Spleen (tissue), 11 donors: ENCODE measurements around the gene KIF12. TPM values are rescaled to one million over a fixed set of nuclear protein-coding genes. Genes with fewer than 3 reads are reported as not detected.

Experiments used
- DNase-seq: peaks from one replicate; pipeline ENCODE4 v3.0.0-alpha.2; 2020
- H3K27ac ChIP-seq, 8 donors: fragments of 200-600 bp; sonication (generic) in 7 of 8; 1 replicate in 4 of 8; 2 replicates in 4 of 8; pipeline versions ENCODE4 v1.5.0 to v1.8.0; 2016 to 2021; ENCODE audit warnings: inconsistent platforms in 4 of 8, mild to moderate bottlenecking in 4 of 8, moderate library complexity in 1 of 8
- H3K27me3 ChIP-seq, 7 donors: fragments of 200-600 bp; sonication (generic) in 6 of 7; replicated peaks in 1 of 7; 1 replicate in 4 of 7; 2 replicates in 3 of 7; pipeline versions ENCODE4 v1.5.0 to v1.8.0; 2016 to 2021; ENCODE audit warnings: inconsistent platforms in 3 of 7, mild to moderate bottlenecking in 1 of 7
- H3K36me3 ChIP-seq, 6 donors: fragments of 200-600 bp; sonication (generic) in 5 of 6; 1 replicate in 4 of 6; 2 replicates in 2 of 6; pipeline versions ENCODE4 v1.5.0 to v1.8.0; 2016 to 2021; ENCODE audit warnings: inconsistent platforms in 2 of 6
- H3K4me1 ChIP-seq, 6 donors: fragments of 200-600 bp; sonication (generic) in 5 of 6; 1 replicate in 3 of 6; 2 replicates in 3 of 6; pipeline versions ENCODE4 v1.5.0 to v1.8.0; 2016 to 2021; ENCODE audit warnings: inconsistent platforms in 3 of 6
- H3K4me3 ChIP-seq, 8 donors: fragments of 200-600 bp; sonication (generic) in 7 of 8; 1 replicate in 4 of 8; 2 replicates in 4 of 8; pipeline versions ENCODE4 v1.5.0 to v1.8.0; 2016 to 2021; ENCODE audit warnings: inconsistent platforms in 4 of 8, mild to moderate bottlenecking in 4 of 8, moderate library complexity in 2 of 8
- H3K9me3 ChIP-seq, 8 donors: fragments of 200-600 bp; sonication (generic) in 7 of 8; 1 replicate in 4 of 8; 2 replicates in 4 of 8; pipeline versions ENCODE4 v1.5.0 to v1.8.0; 2016 to 2021; ENCODE audit warnings: inconsistent platforms in 4 of 8
- CTCF ChIP-seq, 11 experiments: fragments of 200-600 bp in 7 of 11; fragments of 450-650 bp in 4 of 11; sonication (generic) in 4 of 11; IDR thresholded peaks in 8 of 11; conservative IDR thresholded peaks in 3 of 11; 1 replicate in 7 of 11; 2 replicates in 4 of 11; pipeline versions ENCODE4 v1.4.0 to v1.8.0; 2016 to 2021; ENCODE audit warnings: antibody characterized with exemption in 11 of 11, inconsistent platforms in 4 of 11, mild to moderate bottlenecking in 1 of 11
- POLR2A ChIP-seq, 3 donors: fragments of 450-650 bp; IDR thresholded peaks; one replicate each; pipeline ENCODE4 v1.5.1; 2017; ENCODE audit warnings: antibody characterized with exemption in 3 of 3, mild to moderate bottlenecking in 1 of 3
- POLR2AphosphoS5 ChIP-seq, 3 donors: sonication (generic); formaldehyde crosslinking; IDR thresholded peaks; one replicate each; pipeline ENCODE4 v1.5.1; 2017; ENCODE audit warnings: antibody characterized with exemption in 3 of 3
- WGBS, 5 donors: extraction: QIAGEN DNeasy Blood & Tissue Kit in 3 of 5; methylation state at CpG; one replicate each; pipeline versions ENCODE4 v1.1.5 to v1.1.7; 2013 to 2018; 5-methylcytosine and 5-hydroxymethylcytosine counted together
- intact Hi-C: fragments of 100-400 bp; cut with DNase I; formaldehyde crosslinking; loops from one replicate; pipeline ENCODE4 v1.15.0; 2023; ENCODE audit warnings: low total_unique reads
- polyA plus RNA-seq, 3 donors: library from polyadenylated mRNA; stranded (reverse); fragments of 200-250 nt; gene quantifications; one replicate each; pipeline ENCODE4 v1.2.1, GENCODE V29; 2013
- total RNA-seq, 7 donors: library from RNA; depleted of rRNA in 3 of 7; stranded (reverse); fragments of >200 nt in 3 of 7; fragmentation: NEBNext Ultra II Directional in 4 of 7; extraction: Animal tissue kit (Norgen Biotek cat#: 25700) in 4 of 7; gene quantifications; one replicate each; pipeline versions ENCODE4 v1.1.0 to v1.2.1, GENCODE V29; 2016 to 2021
- donor health status: healthy with polysubstance abuse.
- donor health status: DM: no; HTN: no; CAD: no; lungs with moderate emphysema.
- donor health status: DM: no; HTN: no; CAD: no.
- donor health status: Bipolar disorder and iron deficiency.
- donor health status: healthy.
- donor health status: DM: no; HTN: no; CAD: no.
- donor health status: DM: yes; HTN: yes; CAD: no.

The KIF12 gene
- total and polyA plus RNA-seq, 10 donors, result 0.20 to 1.5 (median 0.26) TPM; not detected in 5

- no peak for TF ChIP-seq POLR2A (IDR thresholded peaks at IDR 0.05)
- no peaks in the 10 kb centered on the region for H3K9me3 ChIP-seq
- intact Hi-C loops, result no loop called here
- 41 to 65% (median 61%) methylated on average over 4 of the region's 4 CpGs for WGBS, 5 donors
- peaks cover 0 to 38% (median 0%) of the 10 kb centered on the region in 7 donors for H3K27me3 ChIP-seq
- H3K27ac ChIP-seq, result no peak overlapping the region
- H3K4me3 ChIP-seq, result no peak overlapping the region
- no peaks in the 10 kb centered on the region for H3K4me1 ChIP-seq
- peak; percentile 11 for DNase-seq
- H3K36me3 ChIP-seq, result no peaks in the 10 kb centered on the region
Observed at GRCh38 chr9:114075602-114076001, 23.5 kb downstream of the KIF12 start.

GRCh38 chr9:114072184-114073140 is 26.6 kb downstream of the KIF12 start:
- Histone ChIP-seq H3K27ac (no peak overlapping the region), H3K9me3 (no peaks in the 10 kb centered on the region), H3K36me3 (no peaks in the 10 kb centered on the region), H3K4me1 (no peaks in the 10 kb centered on the region), H3K4me3 (no peak overlapping the region), H3K27me3 (peaks cover 0 to 23% (median 0%) of the 10 kb centered on the region in 7 donors)
- intact Hi-C loops, result no loop called here
- TF ChIP-seq CTCF (IDR thresholded peaks at IDR 0.05 in 8 of 11, conservative IDR thresholded peaks at IDR 0.05 in 3 of 11), result no peak
- TF ChIP-seq POLR2A (IDR thresholded peaks at IDR 0.05), result no peak
- TF ChIP-seq POLR2AphosphoS5 (IDR thresholded peaks at IDR 0.05), result no peak
- peak; percentile 51 for DNase-seq
- WGBS, 5 donors, result 74 to 81% (median 76%) methylated on average over 11 to 14 of the region's 14 CpGs

GRCh38 chr9:114071197-114071795 is 27.8 kb downstream of the KIF12 start:
- H3K9me3 ChIP-seq, result no peaks in the 10 kb centered on the region
- TF ChIP-seq CTCF (IDR thresholded peaks at IDR 0.05 in 8 of 11, conservative IDR thresholded peaks at IDR 0.05 in 3 of 11) (no peak), POLR2AphosphoS5 (IDR thresholded peaks at IDR 0.05) (no peak), POLR2A (IDR thresholded peaks at IDR 0.05) (no peak)
- peak; percentile 61 for DNase-seq
- intact Hi-C loops, result no loop called here
- H3K27ac ChIP-seq, result no peak overlapping the region
- H3K4me3 ChIP-seq, result no peak overlapping the region
- no peaks in the 10 kb centered on the region for H3K36me3 ChIP-seq
- no peaks in the 10 kb centered on the region for H3K4me1 ChIP-seq
- 73 to 85% (median 83%) methylated on average over 3 to 7 of the region's 7 CpGs for WGBS, 5 donors
- peaks cover 0 to 12% (median 0%) of the 10 kb centered on the region in 7 donors for H3K27me3 ChIP-seq

- Histone ChIP-seq H3K27me3 (peaks cover 0 to 8% (median 0%) of the 10 kb centered on the region in 7 donors), H3K9me3 (no peaks in the 10 kb centered on the region), H3K36me3 (no peaks in the 10 kb centered on the region), H3K4me1 (no peaks in the 10 kb centered on the region), H3K4me3 (no peak overlapping the region), H3K27ac (no peak overlapping the region)
- intact Hi-C loops, result no loop called here
- peak; percentile 62 for DNase-seq
- no peak for TF ChIP-seq POLR2A (IDR thresholded peaks at IDR 0.05)
- TF ChIP-seq CTCF (IDR thresholded peaks at IDR 0.05 in 8 of 11, conservative IDR thresholded peaks at IDR 0.05 in 3 of 11), result no peak
- no peak for TF ChIP-seq POLR2AphosphoS5 (IDR thresholded peaks at IDR 0.05)
- 88 to 96% (median 91%) methylated on average over 13 to 17 of the region's 17 CpGs for WGBS, 5 donors
Observed at GRCh38 chr9:114070188-114071103, 28.6 kb downstream of the KIF12 start.
